GM18502 (cell line): ENCODE results near the gene HOXC11.

Source experiments
- ATAC-seq: cut with Tn5 transposase; IDR thresholded peaks from one replicate; pipeline ENCODE4 v1.9.1; 2021; ENCODE audit warnings: mild to moderate bottlenecking; ENCODE audit not compliant: unreplicated experiment, poor library complexity

The HOXC11 gene

DNA sequence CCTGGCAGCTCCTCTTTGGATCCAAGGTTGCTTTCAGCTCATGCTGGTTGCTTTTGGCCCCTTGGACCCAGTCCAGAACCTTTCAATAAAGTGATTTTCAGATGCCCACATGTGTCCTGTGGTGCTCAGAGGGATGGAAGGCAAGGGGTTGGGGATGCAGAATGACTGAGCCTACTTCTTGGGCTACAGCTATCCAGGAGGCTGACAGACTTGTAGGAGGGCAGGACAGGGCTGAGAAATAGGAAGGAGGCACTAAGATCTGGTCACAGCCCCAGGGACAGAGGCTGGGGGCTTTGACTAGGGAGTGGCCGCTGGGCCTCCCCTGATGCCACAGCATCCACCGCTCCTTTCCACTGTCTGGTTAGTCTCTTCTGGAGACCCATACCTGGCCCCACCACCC lies 1.2 kb upstream of the HOXC11 start:
- ATAC-seq = no peak

GRCh38 chr12:53972152-53972702 lies 699 bp upstream of the HOXC11 start:
- ATAC-seq = no peak

GRCh38 chr12:53973236-53974042 lies 513 bp downstream of the HOXC11 start:
- ATAC-seq = no peak

DNA sequence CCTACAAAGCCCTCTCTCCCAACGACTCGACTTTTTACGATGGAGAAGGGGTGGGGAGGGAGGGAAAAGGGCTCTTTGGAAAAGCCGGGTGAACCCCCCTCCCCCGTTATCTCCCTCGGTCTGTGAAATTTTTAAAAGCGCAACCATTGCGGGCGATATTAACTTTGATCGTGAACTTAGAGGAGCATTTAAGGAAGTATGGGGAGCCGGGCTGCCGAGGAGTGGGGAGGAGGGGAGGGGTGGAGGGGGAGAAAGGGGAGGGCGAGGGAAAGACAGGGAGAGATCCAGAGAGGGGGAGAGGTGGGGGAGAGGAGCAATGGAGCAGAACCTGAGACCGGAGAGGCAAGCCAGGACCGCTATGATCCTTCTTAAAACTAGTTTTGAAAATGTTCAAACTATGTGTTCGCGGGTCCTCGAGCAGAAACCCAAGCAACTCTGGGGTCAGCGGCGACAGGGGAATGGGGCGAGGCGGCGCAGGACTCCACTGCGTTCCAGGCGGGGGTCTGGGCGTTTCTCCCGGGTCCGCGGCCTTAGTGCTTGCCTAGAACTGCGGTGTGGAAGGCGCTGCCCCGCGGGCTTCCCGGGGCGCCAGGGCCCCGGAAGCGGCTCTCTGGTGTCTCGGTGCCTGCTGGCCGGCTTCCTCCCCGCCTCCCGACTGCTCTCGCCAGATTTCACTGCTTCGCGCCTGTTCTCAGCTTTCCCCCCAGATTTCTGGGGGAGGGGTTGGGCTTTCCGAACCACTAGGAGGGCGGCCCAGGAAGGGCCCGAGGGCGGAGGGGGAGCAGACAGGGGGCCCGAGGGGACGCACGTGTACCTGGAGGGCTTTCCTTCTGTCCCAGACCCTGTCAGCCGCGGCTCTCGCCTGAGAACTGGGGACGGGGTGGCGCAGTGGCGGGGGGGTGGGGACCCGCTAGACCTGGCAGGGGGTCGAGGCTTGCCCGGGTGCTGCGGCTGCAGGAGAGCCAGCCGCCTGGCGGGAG lies 1.4 kb downstream of the HOXC11 start, which contains the start of gene HOTAIR:
HOTAIR (minus strand) TSS at position 871 of the 980 bp plus-strand sequence.
- no peak for ATAC-seq

- ATAC-seq = no peak
Measured at GRCh38 chr12:53975064-53975471, 2.1 kb downstream of the HOXC11 start.

DNA sequence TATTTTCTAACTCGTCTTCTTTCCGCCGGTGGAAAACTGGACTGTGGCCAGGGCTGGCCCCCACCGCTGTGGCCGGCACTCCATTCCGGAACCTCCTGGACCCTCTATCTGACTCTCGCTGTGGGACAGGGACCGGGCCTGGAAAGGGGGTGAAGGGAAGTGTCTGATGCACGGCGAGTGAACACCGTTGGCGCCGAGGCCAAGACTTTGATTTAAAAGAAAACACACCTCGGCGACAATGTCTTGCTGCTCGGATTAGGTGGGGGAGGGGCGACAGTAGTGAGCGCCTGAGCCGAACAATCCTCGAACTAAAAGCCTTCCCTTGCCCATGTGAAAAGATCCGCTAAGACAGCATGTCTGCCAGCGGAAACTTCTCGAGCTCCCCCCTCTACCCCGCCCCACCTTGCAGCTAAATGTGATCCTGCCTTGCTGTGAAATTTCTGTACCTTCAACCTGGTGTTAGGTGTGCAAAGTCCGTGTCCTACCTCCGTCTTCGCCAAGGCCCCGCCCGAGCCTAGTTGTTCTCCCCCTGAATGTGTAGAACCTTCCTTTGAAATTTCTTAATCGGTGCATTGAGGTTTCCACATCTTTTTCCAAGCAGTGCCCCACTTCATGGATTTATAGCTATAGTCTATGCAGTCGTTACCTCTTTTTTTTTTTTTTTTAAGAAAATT lies 2.7 kb downstream of the HOXC11 start:
- no peak for ATAC-seq

DNA sequence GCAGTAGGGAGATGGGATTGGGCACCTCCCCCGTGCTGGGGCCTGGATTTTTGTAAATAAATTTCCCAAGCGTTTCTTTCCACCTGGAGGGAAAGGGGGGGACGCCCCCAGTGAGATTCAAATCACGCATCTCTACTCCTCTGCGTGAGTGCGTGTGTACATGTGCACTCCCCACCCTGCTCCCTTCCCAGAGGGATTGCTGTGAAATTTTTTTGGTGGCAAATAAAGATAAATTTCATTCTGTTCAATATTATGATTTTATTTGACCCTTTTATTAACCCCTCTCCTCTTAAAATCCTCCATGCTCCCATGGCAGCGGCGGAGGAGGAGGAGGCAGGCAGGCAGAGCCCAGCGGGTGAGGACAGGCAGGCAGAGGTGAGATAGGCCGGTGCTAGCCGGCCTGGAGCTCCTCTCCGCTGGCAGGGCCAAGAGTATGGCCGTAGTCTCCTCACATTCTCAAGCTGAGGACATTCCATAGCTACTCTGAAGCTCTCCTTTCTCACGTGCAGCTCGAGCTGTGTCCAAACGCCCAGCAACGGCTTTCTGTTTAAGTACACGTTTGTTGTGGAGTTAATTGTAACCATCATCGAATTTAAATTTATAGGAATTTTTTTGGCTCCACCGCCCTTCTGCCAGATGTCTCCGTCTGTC lies 3.4 kb downstream of the HOXC11 start:
- ATAC-seq = no peak

DNA sequence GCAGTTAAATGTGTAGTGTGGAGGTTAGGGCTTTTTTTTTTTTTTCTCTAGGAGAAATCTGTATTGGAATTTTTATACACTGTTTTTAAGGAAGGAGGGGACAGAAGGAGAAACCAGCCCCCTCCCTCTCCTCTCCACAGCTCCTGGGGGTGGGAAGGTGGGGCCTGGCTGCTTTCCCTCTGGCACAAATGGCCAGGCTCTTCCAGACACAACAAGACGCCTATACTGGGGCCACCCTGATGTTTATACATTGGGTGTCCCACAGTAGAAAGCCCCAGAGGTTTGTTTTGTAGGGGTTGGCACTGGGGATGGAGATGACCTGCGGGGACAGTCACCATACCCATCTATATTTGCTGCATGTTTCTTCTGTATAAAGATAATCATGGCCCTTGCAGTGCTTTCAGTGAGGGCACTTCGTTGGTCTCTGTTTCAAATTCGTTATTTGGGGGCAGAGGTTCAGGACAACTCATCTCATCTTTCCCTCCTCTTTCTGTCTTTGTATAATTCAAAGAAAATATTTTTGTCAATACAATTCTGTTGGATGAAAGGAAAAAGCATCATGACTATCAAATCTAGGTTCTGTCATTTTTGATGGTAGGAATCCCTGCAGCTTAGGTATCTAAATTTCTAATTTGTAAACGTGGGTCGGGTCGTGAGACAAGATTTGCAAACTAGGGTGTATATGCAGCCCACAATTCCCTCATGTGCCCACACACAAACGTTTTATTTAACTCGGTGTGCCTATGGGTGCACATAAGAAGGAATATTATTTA lies 4.1 kb downstream of the HOXC11 start:
- no peak for ATAC-seq

- ATAC-seq = no peak
Measured at GRCh38 chr12:53977596-53978445, 4.9 kb downstream of the HOXC11 start.

GRCh38 chr12:53978477-53979356 lies 5.8 kb downstream of the HOXC11 start:
- no peak for ATAC-seq

DNA sequence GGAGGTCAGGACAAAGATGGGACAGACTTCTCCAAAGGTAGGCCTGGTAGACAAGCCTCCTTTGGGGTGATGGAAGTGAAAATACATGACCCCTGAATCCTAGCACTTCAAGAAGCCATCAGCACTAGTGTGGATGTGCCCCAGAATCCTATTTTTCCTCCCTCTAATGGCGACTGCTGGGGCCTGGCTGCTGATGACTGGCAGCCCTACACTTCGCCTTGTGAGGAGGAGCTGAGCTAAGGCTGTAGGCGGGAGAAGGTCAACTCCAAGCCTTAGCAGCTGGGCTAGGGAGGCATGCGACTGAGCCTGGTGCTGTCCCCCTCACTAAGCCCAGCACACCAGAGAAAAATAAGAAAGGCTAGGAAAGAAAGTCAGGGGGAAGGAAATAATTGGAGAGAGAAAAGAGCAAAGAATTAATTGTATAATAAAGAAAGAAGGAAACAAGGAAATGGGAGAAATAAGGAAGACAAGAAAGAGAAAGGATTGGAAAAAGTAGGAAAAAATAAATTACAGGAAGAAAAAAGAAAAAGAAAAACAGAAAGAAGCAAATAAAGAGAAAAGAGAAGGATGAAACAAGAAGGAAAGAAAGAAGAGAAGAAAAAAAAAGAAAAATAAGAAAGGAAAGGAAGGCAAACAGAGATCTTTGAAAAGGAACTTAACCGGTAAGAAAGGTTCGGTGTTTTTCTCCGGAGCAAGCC lies 7.3 kb downstream of the HOXC11 start:
- no peak for ATAC-seq

GRCh38 chr12:53980802-53981496 lies 8.0 kb downstream of the HOXC11 start:
- ATAC-seq = no peak

GRCh38 chr12:53981634-53982565 lies 9.0 kb downstream of the HOXC11 start:
- ATAC-seq = no peak

DNA sequence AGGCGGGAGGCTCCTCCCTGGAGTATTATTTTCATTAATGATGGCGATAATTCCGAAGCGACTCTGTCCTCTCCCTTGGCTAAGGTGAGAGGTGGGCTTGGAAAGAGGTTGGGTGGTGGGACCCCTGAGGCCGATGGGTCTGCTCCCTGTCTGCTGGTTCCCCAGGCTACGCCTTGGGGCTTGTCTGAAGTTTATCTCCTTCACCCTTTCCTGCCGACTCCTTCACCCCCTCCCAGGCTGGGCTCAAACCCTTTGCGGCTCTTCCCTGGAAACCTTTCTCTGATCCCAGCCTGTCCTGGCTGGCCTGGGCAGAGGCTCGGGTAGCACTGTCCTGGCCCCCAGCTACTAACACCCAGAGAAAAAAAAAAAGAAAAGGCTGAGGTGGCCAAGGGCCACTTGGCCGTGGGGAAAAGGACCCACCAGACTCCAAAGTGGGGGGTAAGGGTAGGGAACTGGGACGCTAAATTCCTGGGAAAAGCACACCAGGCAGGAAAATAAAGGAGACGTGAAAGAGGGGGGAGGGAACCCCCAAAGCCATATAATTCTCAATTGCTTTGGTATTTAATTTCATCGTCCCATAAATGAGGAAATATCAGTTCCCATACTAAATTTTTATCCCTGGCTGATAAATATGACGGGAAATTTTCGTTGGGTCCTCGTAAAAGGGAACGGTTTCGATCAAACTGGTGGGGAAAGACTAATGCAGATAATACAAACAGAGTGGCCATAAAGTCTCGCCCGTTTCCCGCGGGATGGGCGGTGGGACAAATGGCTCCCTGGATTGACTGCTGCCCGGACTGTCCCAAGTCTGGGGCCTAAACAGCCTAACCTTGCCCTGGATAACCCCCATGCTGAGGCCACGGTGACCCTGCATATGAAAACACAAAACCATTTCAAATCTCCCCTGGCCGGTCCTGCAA lies 10.0 kb downstream of the HOXC11 start:
- no peak for ATAC-seq
